HepG2 (cell line): ENCODE measurements around the gene UNG. TPM values are rescaled to one million over a fixed set of nuclear protein-coding genes. Genes with fewer than 3 reads are reported as not detected.

Experiments used
- ATAC-seq: fragments of 200-7000 bp; cut with Tn5 transposase; 3 replicates; pipeline ENCODE4 v1.9.1; 2020; ENCODE audit warnings: mild to moderate bottlenecking, moderate library complexity
- BruUV-seq: library from RNA; stranded (reverse); fragments of 400-500 nt; replicated peaks from 2 replicates; lab custom pipeline; 2021; lab: Mats Ljungman, UMichigan
- CTCF ChIA-PET: fragments of 300-600 bp; formaldehyde crosslinking; extraction: SDS; loops from one replicate; lab custom pipeline; 2021; ENCODE audit warnings: low total read pairs, inconsistent platforms, low intra/inter-chr PET ratio; lab: Yijun Ruan, JAX
- POLR2A ChIA-PET: fragments of 350-600 bp; sonication (Branson Sonifier 250); formaldehyde crosslinking; loops from one replicate; lab custom pipeline; 2020; ENCODE audit warnings: antibody characterized with exemption, inconsistent platforms; lab: Yijun Ruan, JAX
- DNase-seq: peaks from one replicate; pipeline ENCODE4 v3.0.0-alpha.2; 2015; ENCODE audit warnings: low spot score
- FAIRE-seq: peaks from 3 replicates; lab custom pipeline; 2011; peaks lifted over from hg19 to GRCh38; lab: Jason Lieb, UNC
- H2AFZ ChIP-seq: one replicate; pipeline ENCODE4 v1.6.1; 2011; ENCODE audit warnings: low read length, inconsistent platforms
- H3K27ac ChIP-seq: fragments of 300-600 bp; 3 replicates; pipeline ENCODE4 v1.8.0; 2011; ENCODE audit warnings: mixed run types, mild to moderate bottlenecking, mixed read lengths, low read length, inconsistent platforms; ENCODE audit not compliant: insufficient read depth; ENCODE audit errors: extremely low read length
- H3K27me3 ChIP-seq, 2 experiments: fragments of 200-600 bp in 1 of 2; 2 replicates in 1 of 2; 3 replicates in 1 of 2; pipeline versions ENCODE4 v1.6.0 to v1.8.0; 2011; ENCODE audit warnings: low read length in 2 of 2, mild to moderate bottlenecking in 2 of 2, moderate library complexity in 2 of 2, inconsistent platforms in 1 of 2; ENCODE audit not compliant: insufficient read depth in 2 of 2, control insufficient read depth in 1 of 2
- H3K36me3 ChIP-seq, 2 experiments: fragments of 200-600 bp in 1 of 2; replicated peaks in 1 of 2; 2 replicates in 1 of 2; 3 replicates in 1 of 2; pipeline versions ENCODE4 v1.5.1 to v1.8.0; 2011; ENCODE audit warnings: low read length in 2 of 2, inconsistent platforms in 1 of 2; ENCODE audit not compliant: insufficient read depth in 2 of 2, control insufficient read depth in 1 of 2
- H3K4me1 ChIP-seq: 2 replicates; pipeline ENCODE4 v1.5.1; 2012; ENCODE audit warnings: low read length, inconsistent platforms; ENCODE audit not compliant: insufficient read depth
- H3K4me2 ChIP-seq: 2 replicates; pipeline ENCODE4 v1.6.0; 2011; ENCODE audit warnings: low read depth, low read length, inconsistent platforms
- H3K4me3 ChIP-seq, 3 experiments: fragments of 200-600 bp in 1 of 3; sonication (generic), shearing (Covaris generic) in 1 of 3; replicated peaks in 1 of 3; 2 replicates each; pipeline ENCODE4 v1.5.1; 2011 to 2016; ENCODE audit warnings: low read length in 3 of 3, inconsistent platforms in 2 of 3, low read depth in 2 of 3, mild to moderate bottlenecking in 2 of 3, control low read depth in 1 of 3, mixed read lengths in 1 of 3; ENCODE audit not compliant: insufficient read depth in 1 of 3
- H3K79me2 ChIP-seq: one replicate; pipeline ENCODE4 v1.6.1; 2011; ENCODE audit warnings: low read length, inconsistent platforms; ENCODE audit not compliant: insufficient read depth
- H3K9ac ChIP-seq: 2 replicates; pipeline ENCODE4 v1.6.0; 2011; ENCODE audit warnings: mild to moderate bottlenecking, low read depth, low read length, inconsistent platforms; ENCODE audit not compliant: insufficient read depth
- H3K9me3 ChIP-seq: 2 replicates; pipeline ENCODE4 v1.5.1; 2012; ENCODE audit warnings: mild to moderate bottlenecking, low read length
- H4K20me1 ChIP-seq: 2 replicates; pipeline ENCODE4 v1.6.0; 2011; ENCODE audit warnings: inconsistent platforms, mild to moderate bottlenecking, low read length, moderate library complexity; ENCODE audit not compliant: insufficient read depth
- DR1 ChIP-seq: sonication (generic); formaldehyde crosslinking; IDR thresholded peaks from 2 replicates; pipeline ENCODE4 v1.8.0; 2021; ENCODE audit warnings: mild to moderate bottlenecking, missing genetic modification reagents, inconsistent platforms
- EED ChIP-seq: sonication (generic); formaldehyde crosslinking; IDR thresholded peaks from 2 replicates; pipeline ENCODE4 v1.5.0; 2020; ENCODE audit warnings: mild to moderate bottlenecking, missing genetic modification reagents
- GATAD1 ChIP-seq: IDR thresholded peaks from 2 replicates; pipeline ENCODE4 v1.6.1; 2016; ENCODE audit warnings: missing genetic modification reagents, missing compliant biosample characterization
- NFYB ChIP-seq: sonication (generic); formaldehyde crosslinking; IDR thresholded peaks from 2 replicates; pipeline ENCODE4 v1.4.0; 2020; ENCODE audit warnings: missing genetic modification reagents
- TAF1 ChIP-seq: sonication (generic); formaldehyde crosslinking; IDR thresholded peaks from 2 replicates; pipeline ENCODE4 v1.4.0; 2020; ENCODE audit warnings: missing genetic modification reagents
- ZNF124 ChIP-seq: sonication (generic); formaldehyde crosslinking; IDR thresholded peaks from 2 replicates; pipeline ENCODE4 v1.4.0; 2020; ENCODE audit warnings: missing genetic modification reagents
- ZNF263 ChIP-seq: sonication (generic); formaldehyde crosslinking; IDR thresholded peaks from 2 replicates; pipeline ENCODE4 v1.4.0; 2020; ENCODE audit warnings: missing genetic modification reagents
- ZNF788 ChIP-seq: sonication (generic); formaldehyde crosslinking; IDR thresholded peaks from 2 replicates; pipeline ENCODE4 v1.5.0; 2020; ENCODE audit warnings: mild to moderate bottlenecking, missing genetic modification reagents, borderline replicate concordance
- WGBS: methylation state at CpG from one replicate; pipeline ENCODE4 v1.1.6; 2017; ENCODE audit warnings: low lambda C conversion rate; 5-methylcytosine and 5-hydroxymethylcytosine counted together
- in situ Hi-C: cut with HindIII; loops from 2 replicates; pipeline ENCODE4 v1.10.0; 2017; ENCODE audit warnings: low pct_unique_long_range_greater_than_20kb; ENCODE audit not compliant: extremely low pct_ligation_motif_present
- intact Hi-C: fragments of 100-400 bp; cut with micrococcal nuclease; formaldehyde crosslinking; loops from one replicate; pipeline ENCODE4 v1.10.0; 2022; ENCODE audit not compliant: unreplicated experiment
- polyA plus RNA-seq, 8 experiments: library from polyadenylated mRNA; depleted of rRNA in 3 of 8; stranded (reverse) in 7 of 8; unstranded in 1 of 8; fragments of >200 nt; fragmentation: Illumina TruSeq in 4 of 8; extraction: Trizol in 4 of 8; gene quantifications; 2 replicates each; pipeline versions ENCODE4 v1.2.1 to v1.2.3, GENCODE V29; 2011 to 2016; ENCODE audit warnings: low read depth in 4 of 8, missing spikeins in 1 of 8, mixed read lengths in 1 of 8; ENCODE audit not compliant: insufficient read depth in 1 of 8
- total RNA-seq, 5 experiments: library from RNA; depleted of rRNA; stranded (reverse); fragments of >200 nt; fragmentation: Illumina TruSeq; extraction: Trizol; gene quantifications; 2 replicates each; pipeline ENCODE4 v1.2.3, GENCODE V29; 2016; ENCODE audit warnings: low read depth in 1 of 5
- TF ChIP-seq, protein P1 (sequence below): sonication (generic); formaldehyde crosslinking; IDR thresholded peaks from 2 replicates; pipeline ENCODE4 v1.5.0; 2020; ENCODE audit warnings: mild to moderate bottlenecking, missing genetic modification reagents
- TF ChIP-seq, protein P2 (sequence below): sonication (generic); formaldehyde crosslinking; IDR thresholded peaks from 2 replicates; pipeline ENCODE4 v1.4.0; 2020; ENCODE audit warnings: missing genetic modification reagents, borderline replicate concordance
- TF ChIP-seq, protein P3 (sequence below): sonication (generic); formaldehyde crosslinking; IDR thresholded peaks from 2 replicates; pipeline ENCODE4 v1.4.0; 2020; ENCODE audit warnings: mild to moderate bottlenecking, missing genetic modification reagents, borderline replicate concordance
- TF ChIP-seq, protein P4 (sequence below): sonication (generic); formaldehyde crosslinking; IDR thresholded peaks from 2 replicates; pipeline ENCODE4 v1.4.0; 2020; ENCODE audit warnings: missing genetic modification reagents

The UNG gene
- total and polyA plus RNA-seq, 2 of the 13 experiments (the other 11 are each of a cell fraction or from before 2014, with no cell fraction given): 23.3 to 114 TPM

DNA sequence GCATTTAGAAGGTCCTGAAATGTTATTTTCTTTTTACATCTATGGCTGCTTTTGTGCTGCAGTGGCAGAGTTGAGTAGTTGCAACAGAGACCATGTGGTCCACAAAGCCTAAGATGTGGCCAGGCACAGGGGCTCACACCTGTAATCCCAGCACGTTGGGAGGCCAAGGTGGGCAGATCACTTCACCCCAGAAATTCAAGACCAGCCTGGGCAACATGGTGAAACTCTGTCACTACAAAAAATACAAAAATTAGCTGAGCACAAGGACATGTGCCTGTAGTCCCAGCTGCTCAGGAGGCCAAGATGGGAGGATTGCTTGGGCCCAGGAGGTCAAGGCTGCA lies 31.6 kb upstream of the UNG start (continued):
- TF ChIP-seq, protein P1, sequence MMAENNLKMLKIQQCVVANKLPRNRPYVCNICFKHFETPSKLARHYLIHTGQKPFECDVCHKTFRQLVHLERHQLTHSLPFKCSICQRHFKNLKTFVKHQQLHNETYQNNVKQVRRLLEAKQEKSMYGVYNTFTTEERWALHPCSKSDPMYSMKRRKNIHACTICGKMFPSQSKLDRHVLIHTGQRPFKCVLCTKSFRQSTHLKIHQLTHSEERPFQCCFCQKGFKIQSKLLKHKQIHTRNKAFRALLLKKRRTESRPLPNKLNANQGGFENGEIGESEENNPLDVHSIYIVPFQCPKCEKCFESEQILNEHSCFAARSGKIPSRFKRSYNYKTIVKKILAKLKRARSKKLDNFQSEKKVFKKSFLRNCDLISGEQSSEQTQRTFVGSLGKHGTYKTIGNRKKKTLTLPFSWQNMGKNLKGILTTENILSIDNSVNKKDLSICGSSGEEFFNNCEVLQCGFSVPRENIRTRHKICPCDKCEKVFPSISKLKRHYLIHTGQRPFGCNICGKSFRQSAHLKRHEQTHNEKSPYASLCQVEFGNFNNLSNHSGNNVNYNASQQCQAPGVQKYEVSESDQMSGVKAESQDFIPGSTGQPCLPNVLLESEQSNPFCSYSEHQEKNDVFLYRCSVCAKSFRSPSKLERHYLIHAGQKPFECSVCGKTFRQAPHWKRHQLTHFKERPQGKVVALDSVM (CRISPR knock-in tag): peak; percentile 85
- peak; percentile 31; the same call in 1 of the 2 replicates for TF ChIP-seq TAF1 (CRISPR knock-in tag)
- no peak for TF ChIP-seq ZNF263 (CRISPR knock-in tag)
- TF ChIP-seq DR1 (CRISPR knock-in tag): no peak
- TF ChIP-seq GATAD1 (CRISPR knock-in tag): peak; percentile 4; the same call in 1 of the 2 replicates
- TF ChIP-seq ZNF788: no peak

DNA sequence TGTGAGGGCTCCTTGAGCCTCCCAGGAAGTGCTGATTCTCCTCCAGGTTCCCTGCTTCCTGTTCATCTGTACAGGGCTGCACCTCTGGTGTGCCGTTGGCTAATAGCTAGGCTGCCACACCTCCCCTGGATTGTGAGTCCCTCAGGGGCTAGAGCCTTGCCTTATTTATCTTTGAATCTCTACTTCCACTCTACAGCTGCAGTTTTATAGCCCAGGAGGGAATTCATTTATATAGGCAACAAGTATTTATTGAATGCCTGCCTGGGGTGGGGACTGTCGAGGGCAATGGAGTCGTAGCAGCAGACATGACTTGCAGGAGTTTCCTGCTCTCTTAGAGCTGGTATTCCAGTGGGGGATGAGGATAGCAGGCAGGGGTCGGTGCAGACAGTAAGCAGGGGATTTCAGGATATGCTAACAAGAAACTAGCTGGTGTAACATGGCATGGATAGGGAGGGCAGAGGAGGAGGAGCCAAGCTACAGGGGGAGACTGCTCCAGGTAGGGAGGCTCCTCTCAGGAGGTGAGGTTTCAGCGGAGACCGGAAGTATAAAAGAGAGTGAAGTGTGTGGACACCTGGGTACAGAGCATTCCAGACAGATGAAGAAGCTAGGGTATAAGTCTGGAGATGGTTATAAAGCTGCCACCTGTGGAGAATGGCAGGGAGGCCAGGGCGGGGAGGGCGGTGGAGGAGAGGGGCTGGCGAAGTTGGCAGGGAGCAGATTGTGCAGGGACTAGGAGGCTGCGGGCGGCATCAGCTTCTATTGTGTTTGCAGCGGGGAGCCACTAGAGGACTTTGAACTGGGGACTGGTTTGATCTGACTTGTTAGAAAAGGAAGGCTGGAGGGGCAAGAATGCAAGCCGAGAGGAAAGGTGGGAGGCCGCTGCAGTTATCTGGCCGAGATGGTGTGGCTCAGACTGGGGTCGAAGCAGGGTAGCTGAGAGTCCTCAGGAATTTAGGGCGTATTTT lies 27.8 kb upstream of the UNG start:
- DNase-seq: peak; percentile 64
- H3K27ac ChIP-seq: peak overlapping the region; percentile 64
- H2AFZ ChIP-seq: no peak overlapping the region
- in situ Hi-C loops (no loop called here), intact Hi-C loops (no loop called here)
- H4K20me1 ChIP-seq: no peaks in the 10 kb centered on the region
- POLR2A ChIA-PET: interaction anchor here (1.1 to 2.3 kb wide), 3 partner anchors 15 to 17 kb away, joined by 5 to 9 read pairs (median 5); no protein-coding TSS in a partner anchor
- BruUV-seq: no TSS peak
- peaks cover 8 to 26% of the 10 kb centered on the region in 2 experiments; a peak in 4 of 5 replicates for H3K36me3 ChIP-seq
- H3K79me2 ChIP-seq: no peaks in the 10 kb centered on the region
- no peaks in the 10 kb centered on the region for H3K9me3 ChIP-seq
- H3K4me1 ChIP-seq: peaks cover 45% of the 10 kb centered on the region
- H3K27me3 ChIP-seq: no peaks in the 10 kb centered on the region
- 53% methylated on average over 17 of the region's 17 CpGs for WGBS
- peak overlapping the region in 1 of 3 experiments; percentile 34; a peak in 2 of 6 replicates for H3K4me3 ChIP-seq
- CTCF ChIA-PET: interaction anchor here (0.9 kb wide), 1 partner anchor 23 kb away, joined by 3 read pairs; the partner anchor contains the start of gene ALKBH2
- ATAC-seq: peak; percentile 79
- FAIRE-seq: no peak
- H3K9ac ChIP-seq: peak overlapping the region; percentile 13; the same call in 1 of the 2 replicates
- peak overlapping the region; percentile 59 for H3K4me2 ChIP-seq
- TF ChIP-seq, protein P2, sequence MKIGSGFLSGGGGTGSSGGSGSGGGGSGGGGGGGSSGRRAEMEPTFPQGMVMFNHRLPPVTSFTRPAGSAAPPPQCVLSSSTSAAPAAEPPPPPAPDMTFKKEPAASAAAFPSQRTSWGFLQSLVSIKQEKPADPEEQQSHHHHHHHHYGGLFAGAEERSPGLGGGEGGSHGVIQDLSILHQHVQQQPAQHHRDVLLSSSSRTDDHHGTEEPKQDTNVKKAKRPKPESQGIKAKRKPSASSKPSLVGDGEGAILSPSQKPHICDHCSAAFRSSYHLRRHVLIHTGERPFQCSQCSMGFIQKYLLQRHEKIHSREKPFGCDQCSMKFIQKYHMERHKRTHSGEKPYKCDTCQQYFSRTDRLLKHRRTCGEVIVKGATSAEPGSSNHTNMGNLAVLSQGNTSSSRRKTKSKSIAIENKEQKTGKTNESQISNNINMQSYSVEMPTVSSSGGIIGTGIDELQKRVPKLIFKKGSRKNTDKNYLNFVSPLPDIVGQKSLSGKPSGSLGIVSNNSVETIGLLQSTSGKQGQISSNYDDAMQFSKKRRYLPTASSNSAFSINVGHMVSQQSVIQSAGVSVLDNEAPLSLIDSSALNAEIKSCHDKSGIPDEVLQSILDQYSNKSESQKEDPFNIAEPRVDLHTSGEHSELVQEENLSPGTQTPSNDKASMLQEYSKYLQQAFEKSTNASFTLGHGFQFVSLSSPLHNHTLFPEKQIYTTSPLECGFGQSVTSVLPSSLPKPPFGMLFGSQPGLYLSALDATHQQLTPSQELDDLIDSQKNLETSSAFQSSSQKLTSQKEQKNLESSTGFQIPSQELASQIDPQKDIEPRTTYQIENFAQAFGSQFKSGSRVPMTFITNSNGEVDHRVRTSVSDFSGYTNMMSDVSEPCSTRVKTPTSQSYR (CRISPR knock-in tag): no peak
- no peak for TF ChIP-seq NFYB (CRISPR knock-in tag)
- TF ChIP-seq, protein P3, sequence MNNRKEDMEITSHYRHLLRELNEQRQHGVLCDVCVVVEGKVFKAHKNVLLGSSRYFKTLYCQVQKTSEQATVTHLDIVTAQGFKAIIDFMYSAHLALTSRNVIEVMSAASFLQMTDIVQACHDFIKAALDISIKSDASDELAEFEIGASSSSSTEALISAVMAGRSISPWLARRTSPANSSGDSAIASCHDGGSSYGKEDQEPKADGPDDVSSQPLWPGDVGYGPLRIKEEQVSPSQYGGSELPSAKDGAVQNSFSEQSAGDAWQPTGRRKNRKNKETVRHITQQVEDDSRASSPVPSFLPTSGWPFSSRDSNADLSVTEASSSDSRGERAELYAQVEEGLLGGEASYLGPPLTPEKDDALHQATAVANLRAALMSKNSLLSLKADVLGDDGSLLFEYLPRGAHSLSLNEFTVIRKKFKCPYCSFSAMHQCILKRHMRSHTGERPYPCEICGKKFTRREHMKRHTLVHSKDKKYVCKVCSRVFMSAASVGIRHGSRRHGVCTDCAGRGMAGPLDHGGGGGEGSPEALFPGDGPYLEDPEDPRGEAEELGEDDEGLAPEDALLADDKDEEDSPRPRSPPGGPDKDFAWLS (CRISPR knock-in tag): no peak
- TF ChIP-seq, protein P4, sequence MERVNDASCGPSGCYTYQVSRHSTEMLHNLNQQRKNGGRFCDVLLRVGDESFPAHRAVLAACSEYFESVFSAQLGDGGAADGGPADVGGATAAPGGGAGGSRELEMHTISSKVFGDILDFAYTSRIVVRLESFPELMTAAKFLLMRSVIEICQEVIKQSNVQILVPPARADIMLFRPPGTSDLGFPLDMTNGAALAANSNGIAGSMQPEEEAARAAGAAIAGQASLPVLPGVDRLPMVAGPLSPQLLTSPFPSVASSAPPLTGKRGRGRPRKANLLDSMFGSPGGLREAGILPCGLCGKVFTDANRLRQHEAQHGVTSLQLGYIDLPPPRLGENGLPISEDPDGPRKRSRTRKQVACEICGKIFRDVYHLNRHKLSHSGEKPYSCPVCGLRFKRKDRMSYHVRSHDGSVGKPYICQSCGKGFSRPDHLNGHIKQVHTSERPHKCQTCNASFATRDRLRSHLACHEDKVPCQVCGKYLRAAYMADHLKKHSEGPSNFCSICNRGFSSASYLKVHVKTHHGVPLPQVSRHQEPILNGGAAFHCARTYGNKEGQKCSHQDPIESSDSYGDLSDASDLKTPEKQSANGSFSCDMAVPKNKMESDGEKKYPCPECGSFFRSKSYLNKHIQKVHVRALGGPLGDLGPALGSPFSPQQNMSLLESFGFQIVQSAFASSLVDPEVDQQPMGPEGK: 0 out of 2 replicates have a peak, but pooled peaks have one; percentile 8
- TF ChIP-seq EED (CRISPR knock-in tag): no peak
- TF ChIP-seq ZNF124 (CRISPR knock-in tag): no peak
